ENCODE measurements around the gene CGB7.
"Not testable (repeated sequence)": the region's sequence is repeated elsewhere in the genome, so short reads cannot be mapped to it uniquely, and the experiment has no call there.

GRCh38 chr19:49018388-49019241 lies 38.9 kb downstream of the CGB7 start:
- TF ChIP-seq CTCF (IDR thresholded peaks at IDR 0.05); POLR2A (IDR thresholded peaks at IDR 0.05); EP300 (IDR thresholded peaks at IDR 0.05; ENCODE audit: low read depth): not testable (repeated sequence)

Measured in transverse colon (tissue), 3 donors.